NCI-H2171 (cell line): Measurements from ENCODE around the gene KBTBD7.
"Not testable (repeated sequence)": the region's sequence is repeated elsewhere in the genome, so short reads cannot be mapped to it uniquely, and the experiment has no call there.

Experiments used
- DNase-seq: peaks from one replicate; lab custom pipeline; 2025; lab: John Stamatoyannopoulos, UW

The KBTBD7 gene

GRCh38 chr13:41199079-41199478 lies 4.7 kb upstream of the KBTBD7 start:
- no peak for DNase-seq

- DNase-seq, result no peak
Observed at GRCh38 chr13:41196620-41197019, 2.3 kb upstream of the KBTBD7 start.

- DNase-seq, result no peak
Observed at GRCh38 chr13:41196011-41196410, 1.6 kb upstream of the KBTBD7 start.

- no peak for DNase-seq
Observed at GRCh38 chr13:41193469-41193868, 900 bp downstream of the KBTBD7 start.

- DNase-seq, result no peak
Observed at GRCh38 chr13:41188584-41188983, 5.8 kb downstream of the KBTBD7 start.

- no peak for DNase-seq
Observed at GRCh38 chr13:41186481-41186880, 7.9 kb downstream of the KBTBD7 start.

- DNase-seq, result no peak
Observed at GRCh38 chr13:41182231-41182630, 12.1 kb downstream of the KBTBD7 start.

- DNase-seq, result no peak
Observed at GRCh38 chr13:41179593-41180250, 14.6 kb downstream of the KBTBD7 start.

- DNase-seq, result no peak
Observed at GRCh38 chr13:41178040-41178439, 16.3 kb downstream of the KBTBD7 start.

GRCh38 chr13:41177616-41178015 lies 16.8 kb downstream of the KBTBD7 start:
- DNase-seq, result no peak

GRCh38 chr13:41175576-41175975 lies 18.8 kb downstream of the KBTBD7 start:
- not testable (repeated sequence) for DNase-seq

GRCh38 chr13:41162151-41162550 lies 32.2 kb downstream of the KBTBD7 start:
- no peak for DNase-seq

- no peak for DNase-seq
Observed at GRCh38 chr13:41159174-41159573, 35.2 kb downstream of the KBTBD7 start.

GRCh38 chr13:41157048-41157717 lies 37.2 kb downstream of the KBTBD7 start:
- no peak for DNase-seq

GRCh38 chr13:41156620-41157019 lies 37.7 kb downstream of the KBTBD7 start:
- DNase-seq, result no peak

- no peak for DNase-seq
Observed at GRCh38 chr13:41154042-41154441, 40.3 kb downstream of the KBTBD7 start.

GRCh38 chr13:41152005-41152404 lies 42.4 kb downstream of the KBTBD7 start:
- DNase-seq, result no peak

- no peak for DNase-seq
Observed at GRCh38 chr13:41150058-41150457, 44.3 kb downstream of the KBTBD7 start.

- DNase-seq, result no peak
Observed at GRCh38 chr13:41148419-41149283, 45.7 kb downstream of the KBTBD7 start.

GRCh38 chr13:41145136-41145908 lies 49.0 kb downstream of the KBTBD7 start:
- peak; percentile 10 for DNase-seq

GRCh38 chr13:41144576-41144975 lies 49.8 kb downstream of the KBTBD7 start:
- no peak for DNase-seq
